ENCODE measurements around the gene NKD2.

DNA sequence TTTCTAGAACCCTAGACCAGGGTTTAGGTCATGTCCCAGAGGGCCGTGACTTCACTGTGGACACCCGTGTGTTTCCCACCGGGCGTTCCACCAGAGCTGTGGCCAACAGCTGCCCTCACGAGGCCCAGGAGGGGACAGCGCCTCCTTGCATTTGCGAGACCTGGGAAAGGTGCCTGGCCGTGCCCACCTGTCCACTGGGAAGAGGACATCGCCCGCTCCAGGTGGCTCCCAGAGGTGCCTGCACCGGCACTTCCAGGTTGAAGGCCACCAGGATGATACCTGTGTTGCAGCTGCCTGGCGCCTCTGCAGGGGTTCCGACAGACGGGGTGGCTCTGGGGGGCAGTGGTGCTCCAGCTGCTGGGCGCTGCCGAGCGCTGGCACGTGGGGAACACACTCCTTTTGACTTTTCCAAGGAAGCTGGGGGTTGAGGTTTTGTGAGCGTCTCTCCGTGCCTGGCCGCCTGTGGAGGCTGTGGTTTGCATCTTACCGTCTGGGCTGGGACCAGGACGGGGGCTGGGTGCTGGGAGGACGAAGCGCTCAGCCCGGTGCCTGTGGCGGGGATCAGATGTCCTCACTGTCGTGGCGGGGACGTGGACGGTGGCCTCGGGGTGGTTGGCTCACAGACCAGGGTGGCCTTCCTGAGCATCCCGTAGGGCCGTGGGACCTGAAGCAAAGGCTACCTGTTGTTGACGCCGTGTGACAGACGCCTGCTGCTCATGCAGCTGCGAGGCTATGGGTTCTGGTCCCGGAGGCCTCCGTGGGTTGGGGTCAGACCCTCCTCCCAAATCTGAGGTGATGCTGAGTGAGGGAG lies 19.2 kb downstream of the NKD2 start:
- TF ChIP-seq, protein P1, sequence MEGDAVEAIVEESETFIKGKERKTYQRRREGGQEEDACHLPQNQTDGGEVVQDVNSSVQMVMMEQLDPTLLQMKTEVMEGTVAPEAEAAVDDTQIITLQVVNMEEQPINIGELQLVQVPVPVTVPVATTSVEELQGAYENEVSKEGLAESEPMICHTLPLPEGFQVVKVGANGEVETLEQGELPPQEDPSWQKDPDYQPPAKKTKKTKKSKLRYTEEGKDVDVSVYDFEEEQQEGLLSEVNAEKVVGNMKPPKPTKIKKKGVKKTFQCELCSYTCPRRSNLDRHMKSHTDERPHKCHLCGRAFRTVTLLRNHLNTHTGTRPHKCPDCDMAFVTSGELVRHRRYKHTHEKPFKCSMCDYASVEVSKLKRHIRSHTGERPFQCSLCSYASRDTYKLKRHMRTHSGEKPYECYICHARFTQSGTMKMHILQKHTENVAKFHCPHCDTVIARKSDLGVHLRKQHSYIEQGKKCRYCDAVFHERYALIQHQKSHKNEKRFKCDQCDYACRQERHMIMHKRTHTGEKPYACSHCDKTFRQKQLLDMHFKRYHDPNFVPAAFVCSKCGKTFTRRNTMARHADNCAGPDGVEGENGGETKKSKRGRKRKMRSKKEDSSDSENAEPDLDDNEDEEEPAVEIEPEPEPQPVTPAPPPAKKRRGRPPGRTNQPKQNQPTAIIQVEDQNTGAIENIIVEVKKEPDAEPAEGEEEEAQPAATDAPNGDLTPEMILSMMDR (IDR thresholded peaks at IDR 0.05; ENCODE audit: poor library complexity): no peak
- TF ChIP-seq EZH2 (IDR thresholded peaks at IDR 0.05; ENCODE audit: borderline replicate concordance) (no peak), EZH2phosphoT487 (IDR thresholded peaks at IDR 0.05; ENCODE audit: low read depth, severe bottlenecking, unreplicated experiment) (no peak)
